WERI-Rb-1 (cell line): ENCODE results near the gene CD27.

Experiments
- DNase-seq: peaks from one replicate; pipeline ENCODE4 v3.0.0-alpha.2; 2020
- H3K27ac ChIP-seq: fragments of 250-450 bp; sonication (Bioruptor Pico); 2 replicates; pipeline ENCODE4 v1.5.1; 2020; ENCODE audit warnings: mild to moderate bottlenecking, moderate library complexity
- H3K27me3 ChIP-seq: fragments of 250-450 bp; sonication (Bioruptor Pico); 2 replicates; pipeline ENCODE4 v1.5.1; 2021; ENCODE audit warnings: mild to moderate bottlenecking, low read depth, moderate library complexity; ENCODE audit not compliant: insufficient read depth, severe bottlenecking
- H3K36me3 ChIP-seq: fragments of 250-450 bp; sonication (Bioruptor Pico); 2 replicates; pipeline ENCODE4 v1.5.1; 2020; ENCODE audit warnings: mild to moderate bottlenecking, moderate library complexity
- H3K4me3 ChIP-seq: 2 replicates; pipeline ENCODE4 v1.5.1; 2011; ENCODE audit warnings: low read depth, mild to moderate bottlenecking, control low read depth, low read length
- H3K9me3 ChIP-seq: fragments of 250-450 bp; sonication (Bioruptor Pico); 2 replicates; pipeline ENCODE4 v1.5.1; 2021; ENCODE audit warnings: mild to moderate bottlenecking, moderate library complexity; ENCODE audit not compliant: severe bottlenecking
- TF ChIP-seq, protein P1 (sequence below): IDR thresholded peaks from 2 replicates; pipeline ENCODE4 v1.5.1; 2011; ENCODE audit warnings: low read depth, mild to moderate bottlenecking, control low read depth, inconsistent platforms, low read length

CD27 gene

DNA sequence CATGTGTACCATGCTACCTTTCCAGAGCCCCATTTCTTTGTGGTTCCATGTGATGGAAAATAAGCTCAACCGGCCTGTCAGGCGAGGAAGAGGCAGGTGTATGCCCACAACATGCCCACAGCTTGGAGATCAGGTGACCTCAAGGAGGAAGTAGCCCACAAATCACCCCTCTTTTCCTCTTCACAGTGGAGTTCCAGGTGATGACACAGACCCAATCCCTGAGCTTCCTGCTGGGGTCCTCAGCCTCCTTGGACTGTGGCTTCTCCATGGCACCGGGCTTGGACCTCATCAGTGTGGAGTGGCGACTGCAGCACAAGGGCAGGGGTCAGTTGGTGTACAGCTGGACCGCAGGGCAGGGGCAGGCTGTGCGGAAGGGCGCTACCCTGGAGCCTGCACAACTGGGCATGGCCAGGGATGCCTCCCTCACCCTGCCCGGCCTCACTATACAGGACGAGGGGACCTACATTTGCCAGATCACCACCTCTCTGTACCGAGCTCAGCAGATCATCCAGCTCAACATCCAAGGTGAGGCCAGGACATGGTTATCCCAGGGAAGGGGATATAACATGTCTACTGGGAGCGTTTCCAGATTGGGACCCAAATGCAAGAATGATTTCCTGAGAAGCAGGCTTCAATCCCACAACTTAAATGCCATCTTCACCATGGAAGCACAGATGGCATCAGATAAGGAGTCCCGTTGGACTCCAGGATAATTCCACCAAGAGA lies 12.6 kb downstream of the CD27 start:
- DNase-seq: no peak
- H3K9me3 ChIP-seq: no peaks in the 10 kb centered on the region
- H3K27ac ChIP-seq: no peak overlapping the region
- H3K36me3 ChIP-seq: peaks cover 9% of the 10 kb centered on the region
- H3K27me3 ChIP-seq: no peaks in the 10 kb centered on the region
- no peak overlapping the region for H3K4me3 ChIP-seq
- TF ChIP-seq, protein P1, sequence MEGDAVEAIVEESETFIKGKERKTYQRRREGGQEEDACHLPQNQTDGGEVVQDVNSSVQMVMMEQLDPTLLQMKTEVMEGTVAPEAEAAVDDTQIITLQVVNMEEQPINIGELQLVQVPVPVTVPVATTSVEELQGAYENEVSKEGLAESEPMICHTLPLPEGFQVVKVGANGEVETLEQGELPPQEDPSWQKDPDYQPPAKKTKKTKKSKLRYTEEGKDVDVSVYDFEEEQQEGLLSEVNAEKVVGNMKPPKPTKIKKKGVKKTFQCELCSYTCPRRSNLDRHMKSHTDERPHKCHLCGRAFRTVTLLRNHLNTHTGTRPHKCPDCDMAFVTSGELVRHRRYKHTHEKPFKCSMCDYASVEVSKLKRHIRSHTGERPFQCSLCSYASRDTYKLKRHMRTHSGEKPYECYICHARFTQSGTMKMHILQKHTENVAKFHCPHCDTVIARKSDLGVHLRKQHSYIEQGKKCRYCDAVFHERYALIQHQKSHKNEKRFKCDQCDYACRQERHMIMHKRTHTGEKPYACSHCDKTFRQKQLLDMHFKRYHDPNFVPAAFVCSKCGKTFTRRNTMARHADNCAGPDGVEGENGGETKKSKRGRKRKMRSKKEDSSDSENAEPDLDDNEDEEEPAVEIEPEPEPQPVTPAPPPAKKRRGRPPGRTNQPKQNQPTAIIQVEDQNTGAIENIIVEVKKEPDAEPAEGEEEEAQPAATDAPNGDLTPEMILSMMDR: no peak

DNA sequence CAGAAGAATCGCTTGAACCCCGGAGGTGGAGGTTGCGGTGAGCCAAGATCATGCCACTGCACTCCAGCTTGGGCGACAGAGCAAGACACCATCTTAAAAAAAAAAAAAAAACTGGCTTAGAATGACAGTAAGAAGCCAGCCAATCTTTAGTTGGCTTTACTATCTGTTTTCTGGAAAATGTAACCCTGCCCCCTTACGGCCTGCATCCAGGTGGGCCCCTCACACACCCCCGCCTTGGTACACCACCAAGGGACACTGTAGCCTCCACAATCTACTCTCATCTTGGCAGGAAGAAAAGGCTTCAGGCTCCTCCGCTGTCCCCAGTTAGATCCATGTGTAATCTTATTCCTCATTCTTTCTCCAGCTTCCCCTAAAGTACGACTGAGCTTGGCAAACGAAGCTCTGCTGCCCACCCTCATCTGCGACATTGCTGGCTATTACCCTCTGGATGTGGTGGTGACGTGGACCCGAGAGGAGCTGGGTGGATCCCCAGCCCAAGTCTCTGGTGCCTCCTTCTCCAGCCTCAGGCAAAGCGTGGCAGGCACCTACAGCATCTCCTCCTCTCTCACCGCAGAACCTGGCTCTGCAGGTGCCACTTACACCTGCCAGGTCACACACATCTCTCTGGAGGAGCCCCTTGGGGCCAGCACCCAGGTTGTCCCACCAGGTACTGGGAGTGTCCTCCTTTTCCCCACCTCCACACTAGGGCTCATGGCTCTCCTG lies 13.7 kb downstream of the CD27 start:
- H3K27ac ChIP-seq: no peak overlapping the region
- H3K36me3 ChIP-seq: peaks cover 11% of the 10 kb centered on the region
- no peaks in the 10 kb centered on the region for H3K27me3 ChIP-seq
- H3K4me3 ChIP-seq: no peak overlapping the region
- DNase-seq: no peak
- TF ChIP-seq, protein P1: no peak
- no peaks in the 10 kb centered on the region for H3K9me3 ChIP-seq

DNA sequence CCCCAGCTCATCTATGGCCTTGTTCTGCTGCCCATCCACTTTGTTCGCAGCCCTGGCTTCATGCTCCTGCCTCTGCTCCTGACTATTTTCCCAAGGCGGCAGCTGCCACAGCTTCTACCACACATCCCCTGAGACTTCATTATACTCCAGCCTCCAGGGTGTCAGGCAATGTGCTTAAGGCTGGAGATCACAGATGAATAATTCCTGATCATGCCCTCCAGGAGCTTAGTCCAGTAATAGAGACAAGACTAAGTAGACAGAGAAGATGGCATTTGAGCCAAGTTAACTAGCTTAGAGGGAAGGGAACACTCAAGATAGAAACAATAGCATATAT lies 14.2 kb downstream of the CD27 start:
- DNase-seq: no peak
- no peak overlapping the region for H3K4me3 ChIP-seq
- H3K9me3 ChIP-seq: no peaks in the 10 kb centered on the region
- no peaks in the 10 kb centered on the region for H3K27me3 ChIP-seq
- peaks cover 12% of the 10 kb centered on the region for H3K36me3 ChIP-seq
- TF ChIP-seq, protein P1: no peak
- no peak overlapping the region for H3K27ac ChIP-seq

DNA sequence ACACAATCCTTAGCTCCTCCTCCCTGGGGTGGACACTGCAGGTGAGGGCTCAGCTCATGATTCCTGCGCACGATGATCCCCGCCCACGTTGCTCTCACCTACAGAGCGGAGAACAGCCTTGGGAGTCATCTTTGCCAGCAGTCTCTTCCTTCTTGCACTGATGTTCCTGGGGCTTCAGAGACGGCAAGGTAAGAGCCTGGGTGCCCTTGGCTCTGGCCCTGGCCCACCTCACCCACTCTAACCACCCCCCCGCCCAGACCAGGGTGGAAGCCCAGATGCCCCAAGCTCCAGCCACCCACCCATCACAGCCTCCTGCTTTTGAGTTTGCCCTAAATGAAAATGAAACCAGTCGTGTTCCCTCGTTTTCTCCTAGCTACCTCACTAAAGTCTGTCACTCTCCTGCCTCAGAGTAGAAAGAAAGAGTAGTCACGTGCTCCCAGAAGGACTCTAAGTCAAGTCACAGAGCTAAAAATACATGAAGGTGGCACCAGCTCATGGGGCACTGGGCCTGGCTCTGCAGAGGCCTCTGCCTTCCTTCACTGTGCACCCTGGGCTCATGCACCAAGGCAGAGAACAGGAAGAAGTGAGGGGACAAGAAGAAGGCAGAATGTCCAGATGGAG lies 16.1 kb downstream of the CD27 start:
- no peak overlapping the region for H3K4me3 ChIP-seq
- TF ChIP-seq, protein P1: no peak
- no peak for DNase-seq
- H3K27ac ChIP-seq: no peak overlapping the region
- no peaks in the 10 kb centered on the region for H3K27me3 ChIP-seq
- no peaks in the 10 kb centered on the region for H3K9me3 ChIP-seq
- peaks cover 29% of the 10 kb centered on the region for H3K36me3 ChIP-seq

DNA sequence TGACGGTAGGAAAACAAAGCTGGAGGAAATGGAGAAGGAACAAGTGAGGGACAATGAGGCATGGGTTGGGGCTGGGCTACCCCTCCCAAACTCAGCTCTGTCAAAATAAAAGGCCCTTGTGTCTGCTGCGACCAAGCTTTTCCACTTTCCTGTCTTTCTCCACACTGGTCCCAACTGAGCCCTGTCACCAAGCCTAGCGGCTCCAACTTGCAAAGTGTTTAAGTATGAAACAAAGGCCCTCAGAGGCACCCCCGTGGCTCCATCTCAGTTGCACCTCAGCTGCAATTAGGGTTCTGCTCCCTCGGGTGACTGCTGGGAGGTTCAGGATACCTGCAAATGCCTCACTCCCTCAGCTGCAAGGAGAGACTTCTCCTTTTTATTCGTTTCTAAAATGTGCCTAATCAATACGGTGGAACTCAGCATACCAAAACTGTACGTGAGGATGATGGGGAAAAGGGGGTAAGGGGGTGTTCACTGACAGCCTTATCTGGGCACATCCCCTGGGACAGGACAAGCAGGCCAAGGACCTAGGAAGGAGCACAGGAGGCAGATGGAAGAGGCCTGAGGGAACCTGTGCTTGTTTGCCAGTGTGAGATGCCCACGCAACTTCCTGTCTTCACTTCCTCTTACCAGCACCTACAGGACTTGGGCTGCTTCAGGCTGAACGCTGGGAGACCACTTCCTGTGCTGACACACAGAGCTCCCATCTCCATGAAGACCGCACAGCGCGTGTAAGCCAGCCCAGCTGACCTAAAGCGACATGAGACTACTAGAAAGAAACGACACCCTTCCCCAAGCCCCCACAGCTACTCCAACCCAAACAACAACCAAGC lies 16.9 kb downstream of the CD27 start:
- Histone ChIP-seq H3K27me3 (no peaks in the 10 kb centered on the region), H3K4me3 (no peak overlapping the region), H3K27ac (no peak overlapping the region), H3K9me3 (no peaks in the 10 kb centered on the region), H3K36me3 (peaks cover 34% of the 10 kb centered on the region)
- no peak for DNase-seq
- TF ChIP-seq, protein P1: no peak
